Stimulated activated CD8-positive, alpha-beta memory T cell treated with anti-CD3 and anti-CD28 coated beads, Interleukin-12 subunit alpha, Interleukin-12 subunit beta, amount 100 ng/mL, for 24 hours (primary cell): ENCODE results near the gene PPP2R5A.
"Not testable (repeated sequence)": the region's sequence is repeated elsewhere in the genome, so short reads cannot be mapped to it uniquely, and the experiment has no call there.

ENCODE experiments used
- DNase-seq: peaks from one replicate; pipeline ENCODE4 v3.0.0-alpha.2; 2020; ENCODE audit errors: extremely low read depth

PPP2R5A gene

DNA sequence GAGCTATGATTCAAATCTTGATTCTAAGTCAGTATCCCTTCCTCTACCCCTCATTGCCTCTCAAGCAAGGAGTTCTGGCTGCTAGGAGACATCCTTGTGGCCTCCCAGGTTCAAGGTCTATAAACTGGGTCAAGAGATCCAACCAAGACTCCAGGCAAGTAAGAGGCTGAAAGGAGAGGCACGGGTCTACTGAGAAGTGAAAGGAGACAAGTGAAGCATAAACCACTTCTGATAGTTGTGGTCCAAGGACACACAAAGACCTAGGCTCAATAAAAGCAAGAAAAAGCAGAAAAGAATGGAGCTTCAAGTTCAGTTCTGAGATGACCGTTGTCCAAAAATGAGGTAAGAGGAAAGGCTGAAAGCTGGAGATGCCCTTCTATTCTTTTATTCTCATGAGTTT is 17.8 kb upstream of the PPP2R5A start:
- DNase-seq, result no peak

- DNase-seq, result no peak
Observed at GRCh38 chr1:212269306-212269705, 15.9 kb upstream of the PPP2R5A start.

GRCh38 chr1:212270564-212270963 is 14.6 kb upstream of the PPP2R5A start:
- DNase-seq, result no peak

DNA sequence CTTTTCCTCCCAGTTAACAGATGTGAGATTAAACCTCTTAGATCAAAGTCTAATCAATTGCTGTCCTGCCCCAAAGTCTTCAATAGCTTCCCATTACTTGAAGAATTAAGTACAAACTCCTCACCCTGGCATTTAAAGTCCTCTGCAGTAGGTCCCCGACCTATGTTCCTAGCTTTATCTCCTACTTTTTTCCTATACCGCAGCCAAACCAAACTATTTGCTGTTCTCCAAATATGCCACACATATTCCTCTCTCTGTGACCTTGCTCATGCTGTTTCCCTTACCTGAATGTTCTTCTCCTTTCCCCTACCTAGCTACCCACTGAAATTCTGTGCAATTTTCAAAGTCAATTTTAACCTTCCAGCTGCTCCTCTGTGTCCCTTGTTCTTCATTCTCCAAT is 14.0 kb upstream of the PPP2R5A start:
- DNase-seq, result no peak

GRCh38 chr1:212271823-212272485 is 13.3 kb upstream of the PPP2R5A start:
- DNase-seq, result no peak

DNA sequence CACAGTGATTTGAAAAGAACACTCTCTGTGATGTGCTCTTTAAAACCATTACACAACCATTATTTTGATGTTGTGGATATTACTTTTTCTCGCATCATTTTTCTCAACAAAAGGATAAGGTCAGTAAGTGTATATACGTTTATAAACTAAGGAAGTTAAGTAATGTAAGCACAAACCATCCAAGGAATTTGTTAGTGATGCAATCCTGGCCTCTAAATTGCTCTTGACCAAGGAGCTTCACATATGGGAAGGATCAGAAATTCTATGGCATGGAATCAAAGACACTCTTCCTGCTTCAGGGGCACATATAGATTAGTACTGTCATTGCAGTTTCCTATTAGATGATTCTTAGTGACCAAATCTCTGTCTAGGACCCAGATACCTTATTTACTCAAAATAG is 3.6 kb upstream of the PPP2R5A start:
- no peak for DNase-seq

- DNase-seq, result no peak
Observed at GRCh38 chr1:212283741-212284140, 1.5 kb upstream of the PPP2R5A start.

- DNase-seq, result no peak
Observed at GRCh38 chr1:212284332-212284743, 872 bp upstream of the PPP2R5A start.

DNA sequence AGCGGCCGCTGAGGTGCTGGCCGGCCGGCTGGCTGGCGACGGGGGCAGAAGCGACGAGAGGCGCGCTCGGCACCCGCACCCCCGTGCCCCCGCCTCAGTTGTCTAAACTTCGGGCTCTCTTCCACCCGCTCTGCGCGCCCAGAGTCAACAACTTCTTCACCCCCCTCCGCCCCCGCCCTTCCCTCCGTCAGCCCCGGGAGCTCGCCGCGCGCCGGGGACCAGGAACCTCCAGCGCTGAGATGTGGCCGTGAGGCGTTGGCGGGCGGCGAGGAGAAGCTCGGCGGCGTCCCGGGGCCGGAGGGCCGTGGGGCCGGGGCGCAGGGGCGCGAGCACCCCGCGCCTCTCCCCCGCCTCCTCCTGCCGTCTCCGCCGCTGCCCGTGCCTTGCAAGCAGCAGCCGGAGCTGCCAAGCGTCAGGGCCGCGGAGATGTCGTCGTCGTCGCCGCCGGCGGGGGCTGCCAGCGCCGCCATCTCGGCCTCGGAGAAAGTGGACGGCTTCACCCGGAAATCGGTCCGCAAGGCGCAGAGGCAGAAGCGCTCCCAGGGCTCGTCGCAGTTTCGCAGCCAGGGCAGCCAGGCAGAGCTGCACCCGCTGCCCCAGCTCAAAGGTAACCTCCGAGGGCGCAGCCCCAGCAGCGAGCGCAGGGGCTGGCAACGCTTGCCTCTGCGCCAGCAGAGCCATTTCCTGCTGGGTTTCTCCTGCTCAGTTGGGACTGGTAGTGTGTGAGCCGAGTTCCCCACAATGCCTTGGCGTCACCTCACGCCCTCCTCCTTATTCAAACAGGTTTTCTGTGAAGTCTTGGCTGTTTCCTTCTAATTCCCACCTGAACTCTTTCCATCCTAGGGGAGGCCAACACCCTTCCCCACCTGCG is 710 bp downstream of the PPP2R5A start:
- peak; percentile 30 for DNase-seq

- no peak for DNase-seq
Observed at GRCh38 chr1:212286556-212287131, 1.4 kb downstream of the PPP2R5A start.

DNA sequence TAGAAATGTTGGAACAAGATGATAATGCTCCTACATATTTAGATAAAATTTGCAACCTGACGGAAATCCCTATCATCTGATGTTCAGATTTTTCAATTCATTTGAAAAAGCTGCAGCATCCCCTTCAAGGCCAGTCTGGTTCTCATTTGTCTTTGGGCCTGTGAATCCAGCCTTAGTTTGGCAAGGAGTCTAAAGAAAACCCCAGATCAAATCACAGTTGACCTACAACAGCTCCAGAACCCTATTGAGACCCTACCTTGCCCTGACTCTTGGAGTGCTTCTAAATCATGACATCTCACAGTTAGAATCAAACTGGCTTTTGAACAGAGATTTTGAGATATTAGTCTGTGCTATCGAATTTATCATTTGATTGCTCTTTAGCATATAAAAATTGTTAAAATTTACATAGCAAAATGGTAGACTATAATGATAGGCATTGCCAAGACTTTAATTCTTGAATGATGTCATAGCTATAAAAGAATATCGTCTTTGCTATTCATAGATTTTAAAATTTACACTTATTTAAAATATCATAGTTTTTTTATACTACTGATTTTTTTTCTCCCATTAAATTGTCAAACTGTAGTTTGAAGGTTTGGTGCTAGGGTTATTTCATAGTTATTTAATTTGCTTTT is 2.2 kb downstream of the PPP2R5A start:
- DNase-seq, result no peak

DNA sequence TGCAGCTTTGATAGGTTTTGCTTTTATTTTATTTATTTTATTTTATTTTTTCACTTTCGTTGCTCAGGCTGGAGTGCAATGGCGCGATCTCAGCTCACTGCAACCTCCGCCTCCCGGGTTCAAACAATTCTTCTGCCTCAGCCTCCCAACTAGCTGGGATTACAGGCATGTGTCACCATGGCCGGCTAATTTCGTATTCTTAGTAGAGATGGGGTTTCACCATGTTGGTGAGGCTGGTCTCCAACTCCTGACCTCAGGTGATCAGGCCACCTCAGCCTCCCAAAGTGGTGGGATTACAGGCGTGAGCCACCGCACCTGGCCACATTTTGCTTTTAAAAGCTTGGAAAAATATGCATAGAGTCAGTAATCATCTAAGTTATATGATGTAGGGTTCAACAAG is 2.8 kb downstream of the PPP2R5A start:
- not testable (repeated sequence) for DNase-seq

GRCh38 chr1:212288615-212289014 is 3.4 kb downstream of the PPP2R5A start:
- DNase-seq, result no peak

DNA sequence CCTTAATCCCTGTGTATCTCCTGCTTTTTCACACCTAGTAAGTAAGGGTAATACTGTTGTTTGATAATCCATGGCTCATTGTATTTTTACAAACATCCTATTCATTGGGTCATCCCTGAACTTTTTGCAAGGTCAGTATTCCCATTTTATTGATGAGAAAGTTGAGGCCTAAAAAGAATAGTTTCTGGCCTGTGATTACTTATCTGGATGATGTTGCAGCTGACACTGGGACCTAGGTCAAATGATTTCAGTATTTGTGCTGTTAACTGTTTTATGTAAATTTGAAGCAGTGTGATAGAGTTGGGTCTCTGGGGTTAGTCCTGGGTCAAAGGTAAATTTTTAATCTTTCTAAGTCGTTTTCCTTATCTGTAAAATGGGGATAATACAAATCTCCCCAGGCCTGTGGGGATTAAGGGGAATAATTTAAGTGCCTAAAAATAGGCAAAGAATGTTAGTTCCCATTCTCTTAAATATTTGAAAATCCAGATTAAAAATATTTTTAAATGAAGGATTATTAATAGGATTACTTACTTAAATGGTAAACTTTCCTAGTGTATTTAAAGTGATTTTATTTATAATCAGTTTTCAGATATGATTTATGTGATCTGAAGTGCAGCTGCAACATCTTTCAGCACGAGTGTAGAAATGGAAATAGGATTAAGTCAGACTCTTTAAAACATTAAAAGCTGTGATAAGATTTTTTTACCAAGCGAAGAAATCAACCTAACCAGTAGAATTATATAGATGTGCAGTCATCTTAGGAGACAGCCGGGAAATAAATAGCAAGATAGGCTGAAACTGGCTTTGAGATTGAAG is 4.3 kb downstream of the PPP2R5A start:
- DNase-seq, result no peak

- DNase-seq, result no peak
Observed at GRCh38 chr1:212290608-212291007, 5.4 kb downstream of the PPP2R5A start.

DNA sequence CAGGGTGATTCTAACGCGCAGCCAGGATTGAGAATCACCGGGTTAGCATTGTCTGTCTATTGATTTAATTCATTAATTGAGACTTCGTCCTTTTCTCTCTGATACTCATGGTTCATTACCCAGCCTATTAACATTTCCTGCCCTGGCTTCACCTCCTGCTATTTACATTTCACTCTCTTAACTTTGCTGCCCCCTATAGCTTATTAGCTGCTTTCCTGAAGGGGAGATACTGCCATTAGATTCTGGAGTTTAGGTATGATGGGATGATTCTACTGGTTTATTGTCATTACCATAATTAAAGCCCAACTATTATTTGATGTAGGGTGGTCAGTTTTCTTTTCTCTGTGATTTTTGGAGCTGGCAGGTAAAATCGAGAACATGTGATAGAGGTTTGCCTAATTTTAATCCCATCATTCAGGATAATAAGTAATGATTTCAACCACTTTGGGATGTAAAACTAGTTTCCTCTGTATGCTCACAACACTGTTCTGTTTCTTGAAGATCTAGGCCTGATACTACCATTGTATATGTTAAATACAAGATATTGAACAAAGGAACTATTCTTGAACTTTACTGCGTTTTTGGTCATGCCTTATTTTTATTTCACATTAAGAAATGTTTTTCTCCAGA is 6.4 kb downstream of the PPP2R5A start:
- DNase-seq, result no peak

GRCh38 chr1:212292250-212293105 is 7.3 kb downstream of the PPP2R5A start:
- DNase-seq, result no peak

GRCh38 chr1:212293579-212293978 is 8.4 kb downstream of the PPP2R5A start:
- no peak for DNase-seq

DNA sequence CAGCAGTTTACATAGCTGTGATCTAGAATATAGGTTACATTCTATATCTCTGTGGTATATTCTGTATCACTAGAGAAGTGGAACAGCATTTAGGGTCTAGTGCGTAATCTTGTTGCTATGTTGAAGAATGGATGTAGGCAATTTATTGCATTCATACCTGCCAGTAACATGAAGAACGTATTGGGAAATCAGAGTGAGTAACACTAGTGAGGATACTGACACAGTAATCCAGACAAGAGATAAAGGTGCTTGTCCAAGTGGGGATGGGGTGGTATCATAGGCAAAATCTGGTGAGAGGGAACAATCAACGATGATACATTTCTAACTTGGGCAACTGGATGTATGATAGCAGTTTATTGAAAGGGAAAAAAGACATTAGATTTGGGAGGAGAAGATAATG is 9.8 kb downstream of the PPP2R5A start:
- DNase-seq, result no peak

- DNase-seq, result no peak
Observed at GRCh38 chr1:212295579-212295978, 10.4 kb downstream of the PPP2R5A start.
